ENCODE data around the gene CFAP53. TPM values are rescaled to one million over a fixed set of nuclear protein-coding genes. Genes with fewer than 3 reads are reported as not detected.

CFAP53 gene
- total and polyA plus RNA-seq, 5 experiments from 2014 or later: 0.31 to 1.2 (median 0.86) TPM; not detected in 1

DNA sequence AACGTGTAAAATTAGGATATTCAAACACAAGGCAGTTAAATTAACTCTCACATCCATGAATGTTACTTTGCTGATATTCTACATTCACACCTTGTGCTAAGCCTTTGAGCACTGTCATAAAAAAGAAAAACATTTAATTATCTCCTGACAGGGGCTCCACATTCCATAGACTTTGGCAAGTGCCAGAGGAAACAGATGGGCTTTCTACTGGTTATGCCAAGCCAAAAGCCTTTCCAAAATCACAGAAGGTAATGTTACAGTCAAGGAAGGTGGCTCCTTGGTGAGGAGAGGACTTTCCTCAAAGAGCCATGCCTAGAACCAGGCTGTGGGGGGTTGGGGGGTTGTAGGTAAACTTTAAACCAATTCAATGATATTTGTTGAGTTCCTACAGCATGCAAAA, 83.8 kb downstream of the CFAP53 start:
- no peak overlapping the region for H3K4me3 Mint-ChIP-seq
- no peak for ATAC-seq
- DNase-seq: no peak
- POLR2A ChIA-PET: no interaction called here
- H3K27me3 Mint-ChIP-seq: peaks cover 10 to 54% (median 19%) of the 10 kb centered on the region in 5 donors
- no peak overlapping the region for H3K27ac Mint-ChIP-seq
- H3K9me3 Mint-ChIP-seq: no peaks in the 10 kb centered on the region
- H3K4me1 Mint-ChIP-seq: no peaks in the 10 kb centered on the region
- H3K36me3 Mint-ChIP-seq: no peaks in the 10 kb centered on the region

DNA sequence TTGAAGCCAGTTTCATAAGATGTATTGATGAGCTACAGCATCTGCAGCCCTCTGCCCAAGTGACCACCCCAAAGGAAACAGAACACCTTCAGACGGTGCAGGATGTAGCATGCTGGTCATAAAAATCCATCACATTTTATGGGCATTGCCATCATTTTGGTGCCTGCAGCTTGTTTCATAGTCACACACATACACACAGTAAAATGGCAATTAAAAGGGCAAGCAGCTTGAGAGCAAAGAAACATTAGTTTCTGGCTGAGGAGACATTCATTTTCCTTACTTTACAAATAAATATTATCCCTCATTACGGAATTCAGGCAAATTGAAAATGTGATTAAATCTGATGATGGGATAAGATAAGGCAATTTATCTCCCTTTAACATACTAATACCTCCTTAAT, 84.7 kb downstream of the CFAP53 start:
- no peak for DNase-seq
- POLR2A ChIA-PET: no interaction called here
- H3K4me3 Mint-ChIP-seq: no peak overlapping the region
- ATAC-seq: no peak
- H3K36me3 Mint-ChIP-seq: no peaks in the 10 kb centered on the region
- H3K9me3 Mint-ChIP-seq: no peaks in the 10 kb centered on the region
- H3K4me1 Mint-ChIP-seq: no peaks in the 10 kb centered on the region
- H3K27me3 Mint-ChIP-seq: peaks cover 10 to 50% (median 20%) of the 10 kb centered on the region in 5 donors
- no peak overlapping the region for H3K27ac Mint-ChIP-seq

DNA sequence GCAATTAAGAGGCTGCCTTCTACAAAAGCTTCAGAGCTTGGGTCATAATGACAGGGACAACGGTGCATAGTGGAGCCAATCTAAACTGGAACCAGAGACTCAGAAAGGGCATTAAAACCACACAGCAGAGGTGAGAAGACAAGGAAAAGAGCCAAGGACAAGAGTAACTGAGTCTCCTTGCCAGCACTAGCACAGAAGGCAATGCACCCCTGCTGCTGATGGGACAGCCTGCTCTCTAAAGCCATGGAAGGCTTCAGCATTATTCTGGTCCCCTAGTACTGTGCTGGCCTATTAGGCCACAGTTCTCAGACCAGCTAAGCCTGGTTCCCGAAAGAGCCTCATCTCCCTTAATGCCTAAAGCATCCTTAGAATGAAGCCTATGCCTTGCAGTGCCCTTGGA, 86.8 kb downstream of the CFAP53 start:
- Mint-ChIP-seq H3K4me3 (no peak overlapping the region), H3K9me3 (no peaks in the 10 kb centered on the region), H3K4me1 (no peaks in the 10 kb centered on the region), H3K27me3 (peaks cover 13 to 47% (median 29%) of the 10 kb centered on the region in 5 donors), H3K36me3 (no peaks in the 10 kb centered on the region), H3K27ac (no peak overlapping the region)
- POLR2A ChIA-PET: no interaction called here
- ATAC-seq (no peak), DNase-seq (no peak)

DNA sequence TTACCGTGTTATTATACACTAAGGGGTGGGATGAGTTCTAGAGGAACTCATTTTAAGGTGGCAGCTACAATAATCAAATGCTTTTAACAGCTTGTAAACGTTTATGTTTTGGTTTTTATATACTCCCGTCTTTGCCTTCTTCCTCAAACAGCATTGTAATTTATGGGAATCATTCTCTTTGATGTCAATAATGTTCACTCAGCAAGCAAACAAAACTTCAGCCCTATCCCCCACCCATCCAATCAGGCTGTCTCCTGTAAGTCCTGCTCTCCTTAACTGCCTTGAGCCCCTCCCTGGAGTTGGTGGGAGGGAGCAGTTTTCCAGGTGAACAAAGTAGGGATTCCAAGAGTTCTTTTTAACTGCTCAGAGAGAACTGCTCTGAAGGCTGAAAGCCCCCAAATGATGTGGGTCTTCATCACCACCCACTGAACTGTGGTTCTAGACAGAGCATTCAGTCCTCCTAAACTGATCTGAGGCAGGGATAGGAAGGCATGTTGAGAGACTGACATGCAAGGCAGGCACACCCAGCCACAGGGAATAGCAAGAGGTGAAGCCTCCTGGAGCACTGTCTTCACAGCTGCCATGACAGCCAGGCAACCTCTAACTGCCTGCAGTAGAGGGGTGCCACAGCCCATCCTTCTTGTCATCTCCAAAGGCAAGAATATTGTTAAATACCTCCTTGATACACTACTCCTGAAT, 88.9 kb downstream of the CFAP53 start:
- Mint-ChIP-seq H3K4me3 (no peak overlapping the region), H3K27me3 (peaks cover 10 to 44% (median 32%) of the 10 kb centered on the region in 5 donors), H3K9me3 (peaks cover 0 to 4% (median 0%) of the 10 kb centered on the region in 9 donors), H3K36me3 (no peaks in the 10 kb centered on the region), H3K4me1 (no peaks in the 10 kb centered on the region), H3K27ac (no peak overlapping the region)
- no peak for ATAC-seq
- POLR2A ChIA-PET: no interaction called here
- DNase-seq: no peak

Other genes starting within 250 kb of the CFAP53 start
- gene MYO5B, start 71.3 kb downstream of the CFAP53 start, total RNA-seq: not detected
- gene MYO5B, start 71.3 kb downstream of the CFAP53 start, polyA plus RNA-seq: under 1 TPM in 1 of 3 donors, not detected in 2; 0.03 TPM
- gene MBD1, start 15.0 kb upstream of the CFAP53 start, total RNA-seq: 100 to 1,000 TPM; 121 to 123 TPM
- 10 to 100 TPM; 22.5 to 39.9 (median 25.2) TPM for gene MBD1, start 15.0 kb upstream of the CFAP53 start, polyA plus RNA-seq
- 100 to 1,000 TPM; 159 to 171 TPM for gene CXXC1, start 21.2 kb upstream of the CFAP53 start, total RNA-seq
- 10 to 100 TPM; 52.2 to 84.7 (median 59.8) TPM for gene CXXC1, start 21.2 kb upstream of the CFAP53 start, polyA plus RNA-seq
- under 1 TPM; 0.31 to 0.55 TPM for gene SKA1, start 108.6 kb upstream of the CFAP53 start, total RNA-seq
- under 1 TPM; 0.25 to 0.84 (median 0.26) TPM for gene SKA1, start 108.6 kb upstream of the CFAP53 start, polyA plus RNA-seq

All from naive thymus-derived CD8-positive, alpha-beta T cell (primary cell).